Mucosa of gallbladder (tissue), 1 donor: ENCODE measurements around the gene ANKRD33B. TPM values are rescaled to one million over a fixed set of nuclear protein-coding genes. Genes with fewer than 3 reads are reported as not detected.

ENCODE experiments used
- DNase-seq: peaks from one replicate; pipeline ENCODE4 v3.0.0-alpha.2; 2020; ENCODE audit warnings: low spot score
- total RNA-seq: library from RNA; stranded (reverse); gene quantifications from one replicate; pipeline ENCODE4 v1.2.1, GENCODE V29; 2021
- donor health status: DM: no; HTN: no; CAD: no.

ANKRD33B gene
- total RNA-seq, 1 donor from 2014 or later: 1.4 TPM

DNA sequence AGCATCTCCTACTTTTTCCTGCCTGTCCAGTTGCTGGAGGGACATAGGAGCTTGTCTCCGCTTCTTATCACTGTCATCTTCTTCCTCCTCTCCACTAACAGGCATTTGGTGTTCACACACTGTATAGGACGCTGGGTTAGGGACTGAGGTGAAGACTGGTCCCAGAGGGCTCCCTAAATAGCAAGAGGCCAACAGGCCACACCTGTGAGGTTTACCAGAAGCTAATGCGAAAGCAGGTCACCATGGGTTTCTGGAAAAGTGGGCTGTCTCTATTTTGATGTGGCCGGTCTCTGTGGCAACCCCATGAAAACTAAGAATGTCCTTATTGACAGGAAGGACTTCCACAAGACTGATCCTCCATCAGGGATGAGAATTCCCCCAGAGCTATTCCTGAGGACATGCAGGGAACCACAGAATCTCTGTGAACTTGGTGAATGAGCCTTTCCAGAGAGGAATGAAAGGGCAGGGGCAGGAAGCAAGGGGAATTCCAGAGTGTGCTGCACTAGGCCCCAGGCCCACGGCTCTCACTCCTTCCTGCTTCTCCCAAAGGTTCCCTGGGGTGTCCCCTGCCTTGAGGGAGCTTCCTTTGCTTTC lies 135.5 kb downstream of the ANKRD33B start:
- no peak for DNase-seq

GRCh38 chr5:10699987-10700386 lies 136.1 kb downstream of the ANKRD33B start:
- no peak for DNase-seq

GRCh38 chr5:10700516-10700915 lies 136.6 kb downstream of the ANKRD33B start:
- no peak for DNase-seq

- peak; percentile 26 for DNase-seq
Measured at GRCh38 chr5:10701567-10702039, 137.7 kb downstream of the ANKRD33B start.

GRCh38 chr5:10702040-10702629 lies 138.3 kb downstream of the ANKRD33B start:
- DNase-seq: no peak

- no peak for DNase-seq
Measured at GRCh38 chr5:10702911-10703491, 139.1 kb downstream of the ANKRD33B start.

DNA sequence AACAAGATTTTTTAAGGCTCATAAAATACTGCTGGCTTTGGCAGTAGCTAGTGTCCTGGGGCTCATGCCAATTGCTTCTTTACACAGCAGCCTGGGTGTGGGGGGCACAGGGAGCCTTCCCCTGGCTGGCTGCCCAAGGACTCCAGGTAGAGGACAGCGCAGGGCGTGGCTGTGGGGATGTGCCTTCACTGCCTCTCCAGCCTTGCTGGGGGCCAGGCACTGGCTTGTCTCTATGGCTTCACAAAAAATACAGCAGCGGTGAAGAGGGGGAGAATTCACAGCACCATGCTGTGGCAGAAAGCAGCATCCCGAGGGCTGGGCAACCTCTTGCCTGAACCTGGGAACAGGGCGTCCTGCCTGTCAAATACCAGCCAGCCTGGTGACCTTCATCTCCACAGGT lies 139.8 kb downstream of the ANKRD33B start:
- DNase-seq: peak; percentile 88

GRCh38 chr5:10704949-10705621 lies 141.2 kb downstream of the ANKRD33B start:
- no peak for DNase-seq

DNA sequence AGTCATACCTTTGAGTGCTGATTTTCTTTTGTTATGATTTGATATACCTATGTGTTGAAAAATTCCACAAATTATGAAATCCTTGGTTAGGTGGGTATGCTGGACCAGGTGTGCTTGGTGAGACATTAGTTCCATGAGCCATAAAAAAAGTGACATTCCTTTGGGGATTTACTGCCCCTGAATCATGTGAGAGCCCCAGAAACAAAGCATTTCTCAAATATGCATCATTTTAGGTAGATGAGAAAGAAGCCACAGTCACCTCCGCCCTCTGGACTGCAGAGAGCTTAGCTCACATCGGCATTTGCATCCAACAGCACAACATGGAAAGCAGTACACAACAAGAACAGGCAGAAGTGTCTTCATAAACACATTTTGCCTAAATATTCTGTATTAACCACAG lies 141.9 kb downstream of the ANKRD33B start:
- DNase-seq: no peak

DNA sequence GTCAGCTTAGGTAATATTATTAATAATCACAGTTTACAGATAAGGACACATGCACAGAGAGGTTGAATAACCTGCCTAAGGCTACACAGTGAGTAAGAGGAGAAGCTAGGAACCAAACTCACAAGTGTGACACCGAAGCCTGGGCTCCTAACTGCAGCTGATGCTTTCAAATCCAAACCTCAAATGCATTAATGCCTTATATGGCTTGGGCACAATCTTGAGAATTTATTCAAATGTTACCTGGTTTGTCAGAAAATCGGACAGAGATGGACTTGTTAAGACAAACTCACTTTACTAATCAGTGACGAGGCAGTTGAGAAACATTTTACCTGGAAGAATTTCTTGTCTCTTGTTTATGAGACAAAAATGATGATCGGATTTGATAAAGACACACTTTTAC lies 142.5 kb downstream of the ANKRD33B start:
- no peak for DNase-seq

Other genes starting within 250 kb of the ANKRD33B start
- gene MARCHF6, start 210.4 kb upstream of the ANKRD33B start, total RNA-seq: 163 TPM
- 0.26 TPM for gene ROPN1L, start 122.2 kb upstream of the ANKRD33B start, total RNA-seq
- gene DAP, start 197.2 kb downstream of the ANKRD33B start, total RNA-seq: 178 TPM